ENCODE data around the gene XPNPEP3. TPM values are rescaled to one million over a fixed set of nuclear protein-coding genes. Genes with fewer than 3 reads are reported as not detected.

Gene XPNPEP3
- total RNA-seq, 1 donor from 2014 or later: 12.8 TPM

- peak within 1 kb of the TSS; percentile 96 for H3K27ac ChIP-seq
- no peaks in the 10 kb centered on the region for H3K9me3 ChIP-seq
- TF ChIP-seq POLR2AphosphoS5 (IDR thresholded peaks at IDR 0.05; ENCODE audit: insufficient read depth in 1 of 2, low read depth in 1 of 2) (peak; percentile 94 to 96), POLR2A (IDR thresholded peaks at IDR 0.05) (peak in 1 of 2 donors; percentile 89)
- TF ChIP-seq, protein P1, sequence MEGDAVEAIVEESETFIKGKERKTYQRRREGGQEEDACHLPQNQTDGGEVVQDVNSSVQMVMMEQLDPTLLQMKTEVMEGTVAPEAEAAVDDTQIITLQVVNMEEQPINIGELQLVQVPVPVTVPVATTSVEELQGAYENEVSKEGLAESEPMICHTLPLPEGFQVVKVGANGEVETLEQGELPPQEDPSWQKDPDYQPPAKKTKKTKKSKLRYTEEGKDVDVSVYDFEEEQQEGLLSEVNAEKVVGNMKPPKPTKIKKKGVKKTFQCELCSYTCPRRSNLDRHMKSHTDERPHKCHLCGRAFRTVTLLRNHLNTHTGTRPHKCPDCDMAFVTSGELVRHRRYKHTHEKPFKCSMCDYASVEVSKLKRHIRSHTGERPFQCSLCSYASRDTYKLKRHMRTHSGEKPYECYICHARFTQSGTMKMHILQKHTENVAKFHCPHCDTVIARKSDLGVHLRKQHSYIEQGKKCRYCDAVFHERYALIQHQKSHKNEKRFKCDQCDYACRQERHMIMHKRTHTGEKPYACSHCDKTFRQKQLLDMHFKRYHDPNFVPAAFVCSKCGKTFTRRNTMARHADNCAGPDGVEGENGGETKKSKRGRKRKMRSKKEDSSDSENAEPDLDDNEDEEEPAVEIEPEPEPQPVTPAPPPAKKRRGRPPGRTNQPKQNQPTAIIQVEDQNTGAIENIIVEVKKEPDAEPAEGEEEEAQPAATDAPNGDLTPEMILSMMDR (IDR thresholded peaks at IDR 0.05): no peak
- H3K27me3 ChIP-seq: no peaks in the 10 kb centered on the region
- DNase-seq (ENCODE audit: extremely low spot score in 2 of 2): peak; percentile 99
- H3K36me3 ChIP-seq: peaks cover 0 to 12% of the 10 kb centered on the region in 2 donors
- intact Hi-C loops (cut with DNase I): loop anchor here (1.0 kb wide), 2 partner anchors 71 to 141 kb away; partner anchors contain the start of gene EP300
- peak within 1 kb of the TSS; percentile 65 to 85 for H3K4me3 ChIP-seq
- H3K4me1 ChIP-seq: peaks cover 22% of the 10 kb centered on the region
Observed at GRCh38 chr22:40950962-40951794, 94.2 kb downstream of the XPNPEP3 start, which contains the start of gene RBX1. TSS of gene RBX1 (plus strand) at chr22:40951378. CDS start at chr22:40951399, 21 bp downstream.

- intact Hi-C loops (cut with DNase I): loop anchor here (1.0 kb wide), 2 partner anchors 70 to 140 kb away; partner anchors contain the start of gene EP300
- Histone ChIP-seq H3K27me3 (no peaks in the 10 kb centered on the region), H3K4me1 (peaks cover 22% of the 10 kb centered on the region), H3K4me3 (peak overlapping the region; percentile 65 to 85), H3K9me3 (no peaks in the 10 kb centered on the region), H3K27ac (peak overlapping the region; percentile 96), H3K36me3 (peaks cover 0 to 19% of the 10 kb centered on the region in 2 donors)
- TF ChIP-seq POLR2AphosphoS5 (IDR thresholded peaks at IDR 0.05; ENCODE audit: insufficient read depth in 1 of 2, low read depth in 1 of 2) (no peak), POLR2A (IDR thresholded peaks at IDR 0.05) (no peak)
- TF ChIP-seq, protein P1 (IDR thresholded peaks at IDR 0.05): no peak
- no peak for DNase-seq (ENCODE audit: extremely low spot score in 2 of 2)
Observed at GRCh38 chr22:40951795-40952605, 95.1 kb downstream of the XPNPEP3 start.

GRCh38 chr22:40953471-40953870 lies 96.5 kb downstream of the XPNPEP3 start:
- TF ChIP-seq POLR2AphosphoS5 (IDR thresholded peaks at IDR 0.05; ENCODE audit: insufficient read depth in 1 of 2, low read depth in 1 of 2) (no peak), POLR2A (IDR thresholded peaks at IDR 0.05) (no peak)
- TF ChIP-seq, protein P1 (IDR thresholded peaks at IDR 0.05): no peak
- Histone ChIP-seq H3K27ac (no peak overlapping the region), H3K4me3 (no peak overlapping the region), H3K36me3 (peaks cover 0 to 26% of the 10 kb centered on the region in 2 donors), H3K9me3 (no peaks in the 10 kb centered on the region), H3K27me3 (no peaks in the 10 kb centered on the region), H3K4me1 (peaks cover 22% of the 10 kb centered on the region)
- intact Hi-C loops (cut with DNase I): no loop called here
- DNase-seq (ENCODE audit: extremely low spot score in 2 of 2): no peak

- no peak for DNase-seq (ENCODE audit: extremely low spot score in 2 of 2)
- no peaks in the 10 kb centered on the region for H3K27me3 ChIP-seq
- no peak overlapping the region for H3K27ac ChIP-seq
- no peaks in the 10 kb centered on the region for H3K9me3 ChIP-seq
- intact Hi-C loops (cut with DNase I): no loop called here
- peaks cover 0 to 31% of the 10 kb centered on the region in 2 donors for H3K36me3 ChIP-seq
- peaks cover 22% of the 10 kb centered on the region for H3K4me1 ChIP-seq
- TF ChIP-seq POLR2A (IDR thresholded peaks at IDR 0.05): no peak
- no peak for TF ChIP-seq POLR2AphosphoS5 (IDR thresholded peaks at IDR 0.05; ENCODE audit: insufficient read depth in 1 of 2, low read depth in 1 of 2)
- TF ChIP-seq, protein P1 (IDR thresholded peaks at IDR 0.05): no peak
- no peak overlapping the region for H3K4me3 ChIP-seq
Observed at GRCh38 chr22:40954113-40954512, 97.2 kb downstream of the XPNPEP3 start.

Measured in vagina (tissue), 2 donors.